NCI-H128 (cell line): ENCODE data around the gene USF3.

ENCODE experiments used
- DNase-seq: peaks from one replicate; lab custom pipeline; 2025; ENCODE audit not compliant: unreplicated experiment; lab: John Stamatoyannopoulos, UW

Gene USF3

GRCh38 chr3:113695786-113696645 is at the start of gene USF3:
TSS of gene USF3 (minus strand) at chr3:113696642. CDS start at chr3:113674878, 21,764 bp downstream.
- DNase-seq, result peak; percentile 16

GRCh38 chr3:113745756-113746547 is 49.5 kb upstream of the USF3 start, which contains the start of gene NAA50:
TSS of gene NAA50 (minus strand) at chr3:113746249. CDS start at chr3:113745949, 300 bp downstream.
- peak; percentile 80 for DNase-seq

- peak; percentile 38 for DNase-seq
Observed at GRCh38 chr3:113744941-113745755, 48.7 kb upstream of the USF3 start.

GRCh38 chr3:113743006-113743630 is 46.7 kb upstream of the USF3 start:
- no peak for DNase-seq

GRCh38 chr3:113741620-113742019 is 45.2 kb upstream of the USF3 start:
- DNase-seq, result no peak

GRCh38 chr3:113741086-113741485 is 44.6 kb upstream of the USF3 start:
- no peak for DNase-seq

GRCh38 chr3:113736548-113737089 is 40.2 kb upstream of the USF3 start:
- peak; percentile 21 for DNase-seq

GRCh38 chr3:113731694-113732093 is 35.3 kb upstream of the USF3 start:
- no peak for DNase-seq

- no peak for DNase-seq
Observed at GRCh38 chr3:113730550-113730949, 34.1 kb upstream of the USF3 start.

GRCh38 chr3:113728661-113729060 is 32.2 kb upstream of the USF3 start:
- DNase-seq, result no peak

GRCh38 chr3:113721636-113722035 is 25.2 kb upstream of the USF3 start:
- DNase-seq, result no peak

- no peak for DNase-seq
Observed at GRCh38 chr3:113719758-113720157, 23.3 kb upstream of the USF3 start.

- DNase-seq, result no peak
Observed at GRCh38 chr3:113719294-113719693, 22.9 kb upstream of the USF3 start.

- DNase-seq, result no peak
Observed at GRCh38 chr3:113717818-113718217, 21.4 kb upstream of the USF3 start.

GRCh38 chr3:113717308-113717707 is 20.9 kb upstream of the USF3 start:
- no peak for DNase-seq

GRCh38 chr3:113714702-113715101 is 18.3 kb upstream of the USF3 start:
- no peak for DNase-seq

GRCh38 chr3:113712129-113712528 is 15.7 kb upstream of the USF3 start:
- DNase-seq, result no peak

GRCh38 chr3:113707835-113708234 is 11.4 kb upstream of the USF3 start:
- DNase-seq, result no peak

GRCh38 chr3:113698956-113699355 is 2.5 kb upstream of the USF3 start:
- DNase-seq, result no peak

GRCh38 chr3:113698213-113698742 is 1.8 kb upstream of the USF3 start:
- no peak for DNase-seq
